ENCODE data around the gene FAM193B.

GRCh38 chr5:177513500-177513899 is 40.9 kb downstream of the FAM193B start:
- TF ChIP-seq CTCF (IDR thresholded peaks at IDR 0.05; ENCODE audit: low read depth, low read length, missing input control) = no peak
- no peak for TF ChIP-seq FOXA1 (IDR thresholded peaks at IDR 0.05)
- no peak for TF ChIP-seq FOXA2 (IDR thresholded peaks at IDR 0.05)
- TF ChIP-seq REST (IDR thresholded peaks at IDR 0.05) = no peak
- TF ChIP-seq TAF1 (conservative IDR thresholded peaks at IDR 0.05) = no peak
- TF ChIP-seq RAD21 (IDR thresholded peaks at IDR 0.05) = no peak
- TF ChIP-seq MAX (IDR thresholded peaks at IDR 0.05) = no peak
- TF ChIP-seq JUND (IDR thresholded peaks at IDR 0.05) = no peak
- TF ChIP-seq ATF3 (IDR thresholded peaks at IDR 0.05) = no peak
- no peak for TF ChIP-seq YY1 (IDR thresholded peaks at IDR 0.05)
- no peak for TF ChIP-seq SP1 (IDR thresholded peaks at IDR 0.05)
